ENCODE data around the gene ADCY2. TPM values are rescaled to one million over a fixed set of nuclear protein-coding genes. Genes with fewer than 3 reads are reported as not detected.

ADCY2 gene
- polyA plus RNA-seq, 2 donors = 0.06 to 0.76 TPM

GRCh38 chr5:7823594-7823993 is 427.7 kb downstream of the ADCY2 start:
- Histone ChIP-seq H3K36me3 (ENCODE audit: control insufficient read depth in 2 of 2, insufficient read depth in 2 of 2, low read length in 1 of 2) (no peaks in the 10 kb centered on the region), H3K27ac (ENCODE audit: low read depth in 2 of 2, low read length in 1 of 2) (no peak overlapping the region), H3K4me1 (ENCODE audit: control insufficient read depth in 2 of 2, insufficient read depth in 2 of 2, low read length in 1 of 2) (no peaks in the 10 kb centered on the region), H3K4me3 (ENCODE audit: low read depth in 1 of 2, low read length in 2 of 2) (no peak overlapping the region), H3K9me3 (ENCODE audit: control insufficient read depth in 2 of 2, insufficient read depth in 1 of 2, low read depth in 1 of 2, low read length in 1 of 2) (peaks cover 0 to 4% of the 10 kb centered on the region in 2 donors), H3K27me3 (ENCODE audit: control insufficient read depth in 1 of 2, insufficient read depth in 2 of 2, low read length in 2 of 2) (no peaks in the 10 kb centered on the region)
- WGBS, 2 donors = 67 to 70% methylated on average over 8 of the region's 8 CpGs

- no peaks in the 10 kb centered on the region for H3K36me3 ChIP-seq (ENCODE audit: control insufficient read depth in 2 of 2, insufficient read depth in 2 of 2, low read length in 1 of 2)
- H3K27ac ChIP-seq (ENCODE audit: low read depth in 2 of 2, low read length in 1 of 2) = no peak overlapping the region
- no peak overlapping the region for H3K4me3 ChIP-seq (ENCODE audit: low read depth in 1 of 2, low read length in 2 of 2)
- peaks cover 0 to 4% of the 10 kb centered on the region in 2 donors for H3K9me3 ChIP-seq (ENCODE audit: control insufficient read depth in 2 of 2, insufficient read depth in 1 of 2, low read depth in 1 of 2, low read length in 1 of 2)
- no peaks in the 10 kb centered on the region for H3K27me3 ChIP-seq (ENCODE audit: control insufficient read depth in 1 of 2, insufficient read depth in 2 of 2, low read length in 2 of 2)
- no peaks in the 10 kb centered on the region for H3K4me1 ChIP-seq (ENCODE audit: control insufficient read depth in 2 of 2, insufficient read depth in 2 of 2, low read length in 1 of 2)
- WGBS, 2 donors = 91 to 93% methylated on average over 18 of the region's 18 CpGs
Measured at GRCh38 chr5:7824995-7825394, 429.1 kb downstream of the ADCY2 start.

- H3K36me3 ChIP-seq (ENCODE audit: control insufficient read depth in 2 of 2, insufficient read depth in 2 of 2, low read length in 1 of 2) = no peaks in the 10 kb centered on the region
- WGBS, 2 donors = 85 to 88% methylated on average over 11 of the region's 11 CpGs
- no peak overlapping the region for H3K27ac ChIP-seq (ENCODE audit: low read depth in 2 of 2, low read length in 1 of 2)
- H3K9me3 ChIP-seq (ENCODE audit: control insufficient read depth in 2 of 2, insufficient read depth in 1 of 2, low read depth in 1 of 2, low read length in 1 of 2) = peaks cover 0 to 4% of the 10 kb centered on the region in 2 donors
- no peaks in the 10 kb centered on the region for H3K4me1 ChIP-seq (ENCODE audit: control insufficient read depth in 2 of 2, insufficient read depth in 2 of 2, low read length in 1 of 2)
- H3K27me3 ChIP-seq (ENCODE audit: control insufficient read depth in 1 of 2, insufficient read depth in 2 of 2, low read length in 2 of 2) = no peaks in the 10 kb centered on the region
- no peak overlapping the region for H3K4me3 ChIP-seq (ENCODE audit: low read depth in 1 of 2, low read length in 2 of 2)
Measured at GRCh38 chr5:7825630-7826029, 429.7 kb downstream of the ADCY2 start.

GRCh38 chr5:7827610-7828009 is 431.7 kb downstream of the ADCY2 start:
- no peak overlapping the region for H3K4me3 ChIP-seq (ENCODE audit: low read depth in 1 of 2, low read length in 2 of 2)
- peaks cover 0 to 10% of the 10 kb centered on the region in 2 donors for H3K9me3 ChIP-seq (ENCODE audit: control insufficient read depth in 2 of 2, insufficient read depth in 1 of 2, low read depth in 1 of 2, low read length in 1 of 2)
- WGBS, 2 donors = 81 to 82% methylated on average over 6 of the region's 6 CpGs
- H3K27me3 ChIP-seq (ENCODE audit: control insufficient read depth in 1 of 2, insufficient read depth in 2 of 2, low read length in 2 of 2) = no peaks in the 10 kb centered on the region
- no peaks in the 10 kb centered on the region for H3K36me3 ChIP-seq (ENCODE audit: control insufficient read depth in 2 of 2, insufficient read depth in 2 of 2, low read length in 1 of 2)
- no peaks in the 10 kb centered on the region for H3K4me1 ChIP-seq (ENCODE audit: control insufficient read depth in 2 of 2, insufficient read depth in 2 of 2, low read length in 1 of 2)
- H3K27ac ChIP-seq (ENCODE audit: low read depth in 2 of 2, low read length in 1 of 2) = no peak overlapping the region

- WGBS, 2 donors = 54 to 61% methylated on average over 10 of the region's 10 CpGs
- H3K9me3 ChIP-seq (ENCODE audit: control insufficient read depth in 2 of 2, insufficient read depth in 1 of 2, low read depth in 1 of 2, low read length in 1 of 2) = peaks cover 0 to 10% of the 10 kb centered on the region in 2 donors
- H3K27me3 ChIP-seq (ENCODE audit: control insufficient read depth in 1 of 2, insufficient read depth in 2 of 2, low read length in 2 of 2) = no peaks in the 10 kb centered on the region
- H3K36me3 ChIP-seq (ENCODE audit: control insufficient read depth in 2 of 2, insufficient read depth in 2 of 2, low read length in 1 of 2) = no peaks in the 10 kb centered on the region
- H3K4me1 ChIP-seq (ENCODE audit: control insufficient read depth in 2 of 2, insufficient read depth in 2 of 2, low read length in 1 of 2) = no peaks in the 10 kb centered on the region
- H3K4me3 ChIP-seq (ENCODE audit: low read depth in 1 of 2, low read length in 2 of 2) = no peak overlapping the region
- no peak overlapping the region for H3K27ac ChIP-seq (ENCODE audit: low read depth in 2 of 2, low read length in 1 of 2)
Measured at GRCh38 chr5:7828269-7828668, 432.3 kb downstream of the ADCY2 start.

DNA sequence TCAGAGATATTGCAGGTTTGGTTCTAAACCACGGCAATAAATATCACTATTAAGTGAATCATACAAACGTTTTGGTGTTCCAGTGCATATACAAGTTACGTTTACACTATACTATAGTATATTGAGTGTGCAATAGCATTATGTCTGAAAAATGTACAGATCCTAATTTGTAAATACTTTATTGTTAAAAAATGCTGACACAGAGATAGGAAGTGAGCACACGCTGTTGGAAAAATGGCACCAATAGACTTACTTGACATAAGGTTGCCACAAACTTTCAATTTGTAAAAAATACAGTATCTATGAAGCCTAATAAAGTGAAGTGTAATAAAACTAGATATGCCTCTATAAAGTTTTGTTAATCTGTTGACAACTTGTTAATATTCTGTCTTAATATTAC is 439.0 kb downstream of the ADCY2 start:
- H3K4me1 ChIP-seq (ENCODE audit: control insufficient read depth in 2 of 2, insufficient read depth in 2 of 2, low read length in 1 of 2) = no peaks in the 10 kb centered on the region
- no peak overlapping the region for H3K27ac ChIP-seq (ENCODE audit: low read depth in 2 of 2, low read length in 1 of 2)
- H3K27me3 ChIP-seq (ENCODE audit: control insufficient read depth in 1 of 2, insufficient read depth in 2 of 2, low read length in 2 of 2) = no peaks in the 10 kb centered on the region
- 82 to 87% methylated on average over 4 of the region's 4 CpGs for WGBS, 2 donors
- H3K4me3 ChIP-seq (ENCODE audit: low read depth in 1 of 2, low read length in 2 of 2) = no peak overlapping the region
- no peaks in the 10 kb centered on the region for H3K36me3 ChIP-seq (ENCODE audit: control insufficient read depth in 2 of 2, insufficient read depth in 2 of 2, low read length in 1 of 2)
- peaks cover 0 to 6% of the 10 kb centered on the region in 2 donors for H3K9me3 ChIP-seq (ENCODE audit: control insufficient read depth in 2 of 2, insufficient read depth in 1 of 2, low read depth in 1 of 2, low read length in 1 of 2)

DNA sequence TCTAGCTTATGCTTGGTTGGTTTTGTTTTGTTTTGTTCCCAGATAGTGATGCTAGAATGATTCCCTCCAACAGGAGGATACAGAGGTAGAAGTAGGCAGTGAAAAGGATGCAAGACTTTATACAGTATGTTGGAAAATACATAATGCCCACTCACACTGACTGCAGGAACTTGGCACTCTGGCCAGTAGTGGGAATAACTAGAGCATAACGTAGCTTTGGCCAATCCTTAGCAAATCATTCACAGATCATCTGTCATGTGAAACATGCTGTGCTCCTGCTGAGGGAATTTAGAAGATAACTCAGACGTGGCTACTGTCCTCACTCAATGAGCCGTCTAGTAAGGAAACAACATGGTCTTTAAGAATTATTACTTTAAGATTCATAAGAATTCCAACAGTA is 441.5 kb downstream of the ADCY2 start:
- Histone ChIP-seq H3K27ac (ENCODE audit: low read depth in 2 of 2, low read length in 1 of 2) (no peak overlapping the region), H3K9me3 (ENCODE audit: control insufficient read depth in 2 of 2, insufficient read depth in 1 of 2, low read depth in 1 of 2, low read length in 1 of 2) (no peaks in the 10 kb centered on the region), H3K4me3 (ENCODE audit: low read depth in 1 of 2, low read length in 2 of 2) (no peak overlapping the region)

DNA sequence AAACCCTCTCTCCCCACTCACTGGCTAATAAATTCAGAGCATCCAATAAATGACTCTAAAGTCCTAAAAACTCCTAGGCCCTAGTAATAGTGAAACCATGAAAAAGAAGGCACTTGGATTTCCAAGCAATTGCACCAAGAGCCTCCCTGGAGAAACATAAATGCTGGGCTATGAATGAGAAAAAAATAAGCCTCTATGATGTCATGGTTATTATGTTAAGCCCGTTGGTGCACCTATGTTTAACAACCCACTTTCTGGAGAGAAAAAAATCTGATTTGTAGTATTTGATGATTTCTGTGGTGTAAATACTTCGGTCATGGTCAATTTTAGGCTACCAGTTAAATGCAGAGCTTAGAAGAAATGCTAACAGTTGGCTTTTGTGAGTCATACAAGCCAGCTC is 446.6 kb downstream of the ADCY2 start:
- Histone ChIP-seq H3K4me3 (ENCODE audit: low read depth in 1 of 2, low read length in 2 of 2) (no peak overlapping the region), H3K27ac (ENCODE audit: low read depth in 2 of 2, low read length in 1 of 2) (no peak overlapping the region), H3K4me1 (ENCODE audit: control insufficient read depth in 2 of 2, insufficient read depth in 2 of 2, low read length in 1 of 2) (no peaks in the 10 kb centered on the region), H3K36me3 (ENCODE audit: control insufficient read depth in 2 of 2, insufficient read depth in 2 of 2, low read length in 1 of 2) (no peaks in the 10 kb centered on the region), H3K27me3 (ENCODE audit: control insufficient read depth in 1 of 2, insufficient read depth in 2 of 2, low read length in 2 of 2) (no peaks in the 10 kb centered on the region), H3K9me3 (ENCODE audit: control insufficient read depth in 2 of 2, insufficient read depth in 1 of 2, low read depth in 1 of 2, low read length in 1 of 2) (no peaks in the 10 kb centered on the region)
- WGBS, 2 donors = 65 to 67% methylated on average over 2 of the region's 2 CpGs

More for the DNA sequence above, 441.5 kb downstream of the ADCY2 start:
- Histone ChIP-seq H3K4me1 (ENCODE audit: control insufficient read depth in 2 of 2, insufficient read depth in 2 of 2, low read length in 1 of 2) (no peaks in the 10 kb centered on the region), H3K36me3 (ENCODE audit: control insufficient read depth in 2 of 2, insufficient read depth in 2 of 2, low read length in 1 of 2) (no peaks in the 10 kb centered on the region), H3K27me3 (ENCODE audit: control insufficient read depth in 1 of 2, insufficient read depth in 2 of 2, low read length in 2 of 2) (no peaks in the 10 kb centered on the region)
- WGBS, 2 donors = 42 to 45% methylated on average over 3 of the region's 3 CpGs

- H3K27ac ChIP-seq (ENCODE audit: low read depth in 2 of 2, low read length in 1 of 2) = no peak overlapping the region
- H3K27me3 ChIP-seq (ENCODE audit: control insufficient read depth in 1 of 2, insufficient read depth in 2 of 2, low read length in 2 of 2) = no peaks in the 10 kb centered on the region
- H3K9me3 ChIP-seq (ENCODE audit: control insufficient read depth in 2 of 2, insufficient read depth in 1 of 2, low read depth in 1 of 2, low read length in 1 of 2) = no peaks in the 10 kb centered on the region
- H3K4me3 ChIP-seq (ENCODE audit: low read depth in 1 of 2, low read length in 2 of 2) = no peak overlapping the region
- H3K4me1 ChIP-seq (ENCODE audit: control insufficient read depth in 2 of 2, insufficient read depth in 2 of 2, low read length in 1 of 2) = peaks cover 3 to 4% of the 10 kb centered on the region in 2 donors
- H3K36me3 ChIP-seq (ENCODE audit: control insufficient read depth in 2 of 2, insufficient read depth in 2 of 2, low read length in 1 of 2) = no peaks in the 10 kb centered on the region
Measured at GRCh38 chr5:7844901-7845300, 449.0 kb downstream of the ADCY2 start.

DNA sequence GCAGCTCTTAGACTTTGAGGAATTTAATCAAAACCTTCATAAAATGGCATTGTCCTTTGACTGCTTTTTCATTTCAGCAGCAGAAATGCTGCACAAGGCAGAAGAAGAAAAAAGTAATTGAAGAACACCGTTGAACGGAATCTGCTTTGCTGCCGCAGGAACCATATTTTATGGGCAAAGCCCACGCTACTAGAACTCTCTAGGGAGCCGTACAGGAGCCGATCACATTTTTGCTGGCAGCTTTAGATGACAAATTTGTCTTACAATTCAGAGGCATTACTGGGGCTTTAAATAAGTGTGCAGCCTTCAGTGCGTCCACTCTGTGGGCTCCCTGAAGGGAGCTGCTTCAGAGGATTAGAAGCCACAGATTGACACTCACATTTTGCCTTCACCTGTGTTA is 449.6 kb downstream of the ADCY2 start:
- no peaks in the 10 kb centered on the region for H3K9me3 ChIP-seq (ENCODE audit: control insufficient read depth in 2 of 2, insufficient read depth in 1 of 2, low read depth in 1 of 2, low read length in 1 of 2)
- 85 to 94% methylated on average over 7 of the region's 7 CpGs for WGBS, 2 donors
- no peaks in the 10 kb centered on the region for H3K27me3 ChIP-seq (ENCODE audit: control insufficient read depth in 1 of 2, insufficient read depth in 2 of 2, low read length in 2 of 2)

More for the DNA sequence above, 449.6 kb downstream of the ADCY2 start:
- no peak overlapping the region for H3K27ac ChIP-seq (ENCODE audit: low read depth in 2 of 2, low read length in 1 of 2)
- H3K4me3 ChIP-seq (ENCODE audit: low read depth in 1 of 2, low read length in 2 of 2) = no peak overlapping the region
- H3K36me3 ChIP-seq (ENCODE audit: control insufficient read depth in 2 of 2, insufficient read depth in 2 of 2, low read length in 1 of 2) = no peaks in the 10 kb centered on the region
- peaks cover 3 to 4% of the 10 kb centered on the region in 2 donors for H3K4me1 ChIP-seq (ENCODE audit: control insufficient read depth in 2 of 2, insufficient read depth in 2 of 2, low read length in 1 of 2)
